ENCODE results near the gene CHAD. TPM values are rescaled to one million over a fixed set of nuclear protein-coding genes. Genes with fewer than 3 reads are reported as not detected.
A peak's percentile ranks its signal among the peaks of the same experiment; 100 is the strongest.

The CHAD gene
- total and polyA plus RNA-seq, 2 of the 13 experiments (the other 11 are each of a cell fraction or from before 2014, with no cell fraction given), result 1.4 TPM; not detected in 1

DNA sequence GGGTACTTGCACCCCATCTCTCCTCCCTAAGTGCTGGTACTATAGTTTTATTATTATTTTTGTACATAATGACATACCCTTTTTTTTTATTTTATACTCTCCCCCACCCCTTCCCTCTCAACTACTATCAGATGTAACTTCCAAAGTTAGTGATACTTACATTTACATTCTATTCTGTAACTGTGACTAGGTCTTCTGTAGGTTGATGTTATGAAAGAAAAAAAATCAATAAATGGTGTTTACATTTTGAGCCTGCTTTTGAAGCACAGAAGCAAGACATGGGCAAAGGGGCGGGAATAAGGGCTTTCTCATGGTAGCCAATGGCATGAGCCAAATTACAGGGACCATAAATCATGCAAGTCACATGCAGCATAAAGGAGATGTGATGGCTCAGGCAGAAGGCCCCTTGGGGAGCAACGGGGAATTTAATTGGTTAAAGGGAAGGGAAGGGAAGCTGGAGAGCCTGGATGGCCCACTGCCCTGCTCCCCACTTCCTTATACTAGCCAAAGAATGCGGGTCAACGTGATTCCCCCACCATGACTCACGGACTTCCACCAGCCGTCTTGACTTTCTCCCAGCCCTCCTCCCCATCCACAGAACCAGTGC, 45.0 kb downstream of the CHAD start (continued):
- TF ChIP-seq, protein P1, sequence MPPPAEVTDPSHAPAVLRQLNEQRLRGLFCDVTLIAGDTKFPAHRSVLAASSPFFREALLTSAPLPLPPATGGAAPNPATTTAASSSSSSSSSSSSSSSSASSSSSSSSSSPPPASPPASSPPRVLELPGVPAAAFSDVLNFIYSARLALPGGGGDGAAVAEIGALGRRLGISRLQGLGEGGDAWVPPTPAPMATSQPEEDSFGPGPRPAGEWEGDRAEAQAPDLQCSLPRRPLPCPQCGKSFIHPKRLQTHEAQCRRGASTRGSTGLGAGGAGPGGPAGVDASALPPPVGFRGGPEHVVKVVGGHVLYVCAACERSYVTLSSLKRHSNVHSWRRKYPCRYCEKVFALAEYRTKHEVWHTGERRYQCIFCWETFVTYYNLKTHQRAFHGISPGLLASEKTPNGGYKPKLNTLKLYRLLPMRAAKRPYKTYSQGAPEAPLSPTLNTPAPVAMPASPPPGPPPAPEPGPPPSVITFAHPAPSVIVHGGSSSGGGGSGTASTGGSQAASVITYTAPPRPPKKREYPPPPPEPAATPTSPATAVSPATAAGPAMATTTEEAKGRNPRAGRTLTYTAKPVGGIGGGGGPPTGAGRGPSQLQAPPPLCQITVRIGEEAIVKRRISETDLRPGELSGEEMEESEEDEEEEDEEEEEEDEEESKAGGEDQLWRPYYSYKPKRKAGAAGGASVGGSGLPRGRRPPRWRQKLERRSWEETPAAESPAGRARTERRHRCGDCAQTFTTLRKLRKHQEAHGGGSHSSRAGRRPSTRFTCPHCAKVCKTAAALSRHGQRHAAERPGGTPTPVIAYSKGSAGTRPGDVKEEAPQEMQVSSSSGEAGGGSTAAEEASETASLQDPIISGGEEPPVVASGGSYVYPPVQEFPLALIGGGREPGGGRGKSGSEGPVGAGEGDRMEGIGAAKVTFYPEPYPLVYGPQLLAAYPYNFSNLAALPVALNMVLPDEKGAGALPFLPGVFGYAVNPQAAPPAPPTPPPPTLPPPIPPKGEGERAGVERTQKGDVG (CRISPR knock-in tag; IDR thresholded peaks at IDR 0.05; ENCODE audit: borderline replicate concordance), result no peak
- TF ChIP-seq, protein P2, sequence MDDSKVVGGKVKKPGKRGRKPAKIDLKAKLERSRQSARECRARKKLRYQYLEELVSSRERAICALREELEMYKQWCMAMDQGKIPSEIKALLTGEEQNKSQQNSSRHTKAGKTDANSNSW (CRISPR knock-in tag; IDR thresholded peaks at IDR 0.05; ENCODE audit: borderline replicate concordance), result no peak
- TF ChIP-seq, protein P3, sequence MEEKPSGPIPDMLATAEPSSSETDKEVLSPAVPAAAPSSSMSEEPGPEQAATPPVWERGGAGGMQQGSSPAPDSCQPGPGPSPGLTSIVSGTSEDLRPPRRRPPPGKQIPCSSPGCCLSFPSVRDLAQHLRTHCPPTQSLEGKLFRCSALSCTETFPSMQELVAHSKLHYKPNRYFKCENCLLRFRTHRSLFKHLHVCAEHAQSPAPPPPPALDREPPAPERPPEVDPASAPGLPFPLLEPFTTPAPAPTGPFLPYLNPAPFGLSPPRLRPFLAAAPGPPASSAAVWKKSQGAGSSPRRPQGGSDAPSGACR (CRISPR knock-in tag; IDR thresholded peaks at IDR 0.05), result 0 out of 2 replicates have a peak, but pooled peaks have one; percentile 35
- TF ChIP-seq JUN (CRISPR knock-in tag; IDR thresholded peaks at IDR 0.05) (peak; percentile 50; the same call in 1 of the 2 replicates), SSRP1 (CRISPR knock-in tag; IDR thresholded peaks at IDR 0.05) (peak; percentile 38; the same call in 1 of the 2 replicates), ZNF317 (CRISPR knock-in tag; IDR thresholded peaks at IDR 0.05) (no peak; the same call in 1 of the 2 replicates), ZNF20 (CRISPR knock-in tag; IDR thresholded peaks at IDR 0.05) (no peak), HNRNPUL1 (IDR thresholded peaks at IDR 0.05; ENCODE audit: low read depth, low read length) (no peak), KDM2A (CRISPR knock-in tag; IDR thresholded peaks at IDR 0.05; ENCODE audit: borderline replicate concordance, low read depth) (no peak; the same call in 1 of the 2 replicates), RFX3 (CRISPR knock-in tag; IDR thresholded peaks at IDR 0.05) (no peak), DR1 (CRISPR knock-in tag; IDR thresholded peaks at IDR 0.05) (no peak), ZFP1 (CRISPR knock-in tag; IDR thresholded peaks at IDR 0.05) (no peak; the same call in 1 of the 2 replicates), SOX5 (CRISPR knock-in tag; IDR thresholded peaks at IDR 0.05; ENCODE audit: borderline replicate concordance) (peak; percentile 85)
- TF ChIP-seq, protein P4, sequence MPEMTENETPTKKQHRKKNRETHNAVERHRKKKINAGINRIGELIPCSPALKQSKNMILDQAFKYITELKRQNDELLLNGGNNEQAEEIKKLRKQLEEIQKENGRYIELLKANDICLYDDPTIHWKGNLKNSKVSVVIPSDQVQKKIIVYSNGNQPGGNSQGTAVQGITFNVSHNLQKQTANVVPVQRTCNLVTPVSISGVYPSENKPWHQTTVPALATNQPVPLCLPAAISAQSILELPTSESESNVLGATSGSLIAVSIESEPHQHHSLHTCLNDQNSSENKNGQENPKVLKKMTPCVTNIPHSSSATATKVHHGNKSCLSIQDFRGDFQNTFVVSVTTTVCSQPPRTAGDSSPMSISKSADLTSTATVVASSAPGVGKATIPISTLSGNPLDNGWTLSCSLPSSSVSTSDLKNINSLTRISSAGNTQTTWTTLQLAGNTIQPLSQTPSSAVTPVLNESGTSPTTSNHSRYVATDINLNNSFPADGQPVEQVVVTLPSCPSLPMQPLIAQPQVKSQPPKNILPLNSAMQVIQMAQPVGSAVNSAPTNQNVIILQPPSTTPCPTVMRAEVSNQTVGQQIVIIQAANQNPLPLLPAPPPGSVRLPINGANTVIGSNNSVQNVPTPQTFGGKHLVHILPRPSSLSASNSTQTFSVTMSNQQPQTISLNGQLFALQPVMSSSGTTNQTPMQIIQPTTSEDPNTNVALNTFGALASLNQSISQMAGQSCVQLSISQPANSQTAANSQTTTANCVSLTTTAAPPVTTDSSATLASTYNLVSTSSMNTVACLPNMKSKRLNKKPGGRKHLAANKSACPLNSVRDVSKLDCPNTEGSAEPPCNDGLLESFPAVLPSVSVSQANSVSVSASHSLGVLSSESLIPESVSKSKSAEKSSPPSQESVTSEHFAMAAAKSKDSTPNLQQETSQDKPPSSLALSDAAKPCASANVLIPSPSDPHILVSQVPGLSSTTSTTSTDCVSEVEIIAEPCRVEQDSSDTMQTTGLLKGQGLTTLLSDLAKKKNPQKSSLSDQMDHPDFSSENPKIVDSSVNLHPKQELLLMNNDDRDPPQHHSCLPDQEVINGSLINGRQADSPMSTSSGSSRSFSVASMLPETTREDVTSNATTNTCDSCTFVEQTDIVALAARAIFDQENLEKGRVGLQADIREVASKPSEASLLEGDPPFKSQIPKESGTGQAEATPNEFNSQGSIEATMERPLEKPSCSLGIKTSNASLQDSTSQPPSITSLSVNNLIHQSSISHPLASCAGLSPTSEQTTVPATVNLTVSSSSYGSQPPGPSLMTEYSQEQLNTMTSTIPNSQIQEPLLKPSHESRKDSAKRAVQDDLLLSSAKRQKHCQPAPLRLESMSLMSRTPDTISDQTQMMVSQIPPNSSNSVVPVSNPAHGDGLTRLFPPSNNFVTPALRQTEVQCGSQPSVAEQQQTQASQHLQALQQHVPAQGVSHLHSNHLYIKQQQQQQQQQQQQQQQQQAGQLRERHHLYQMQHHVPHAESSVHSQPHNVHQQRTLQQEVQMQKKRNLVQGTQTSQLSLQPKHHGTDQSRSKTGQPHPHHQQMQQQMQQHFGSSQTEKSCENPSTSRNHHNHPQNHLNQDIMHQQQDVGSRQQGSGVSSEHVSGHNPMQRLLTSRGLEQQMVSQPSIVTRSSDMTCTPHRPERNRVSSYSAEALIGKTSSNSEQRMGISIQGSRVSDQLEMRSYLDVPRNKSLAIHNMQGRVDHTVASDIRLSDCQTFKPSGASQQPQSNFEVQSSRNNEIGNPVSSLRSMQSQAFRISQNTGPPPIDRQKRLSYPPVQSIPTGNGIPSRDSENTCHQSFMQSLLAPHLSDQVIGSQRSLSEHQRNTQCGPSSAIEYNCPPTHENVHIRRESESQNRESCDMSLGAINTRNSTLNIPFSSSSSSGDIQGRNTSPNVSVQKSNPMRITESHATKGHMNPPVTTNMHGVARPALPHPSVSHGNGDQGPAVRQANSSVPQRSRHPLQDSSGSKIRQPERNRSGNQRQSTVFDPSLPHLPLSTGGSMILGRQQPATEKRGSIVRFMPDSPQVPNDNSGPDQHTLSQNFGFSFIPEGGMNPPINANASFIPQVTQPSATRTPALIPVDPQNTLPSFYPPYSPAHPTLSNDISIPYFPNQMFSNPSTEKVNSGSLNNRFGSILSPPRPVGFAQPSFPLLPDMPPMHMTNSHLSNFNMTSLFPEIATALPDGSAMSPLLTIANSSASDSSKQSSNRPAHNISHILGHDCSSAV (CRISPR knock-in tag; IDR thresholded peaks at IDR 0.05; ENCODE audit: borderline replicate concordance), result no peak
- TF ChIP-seq, protein P5, sequence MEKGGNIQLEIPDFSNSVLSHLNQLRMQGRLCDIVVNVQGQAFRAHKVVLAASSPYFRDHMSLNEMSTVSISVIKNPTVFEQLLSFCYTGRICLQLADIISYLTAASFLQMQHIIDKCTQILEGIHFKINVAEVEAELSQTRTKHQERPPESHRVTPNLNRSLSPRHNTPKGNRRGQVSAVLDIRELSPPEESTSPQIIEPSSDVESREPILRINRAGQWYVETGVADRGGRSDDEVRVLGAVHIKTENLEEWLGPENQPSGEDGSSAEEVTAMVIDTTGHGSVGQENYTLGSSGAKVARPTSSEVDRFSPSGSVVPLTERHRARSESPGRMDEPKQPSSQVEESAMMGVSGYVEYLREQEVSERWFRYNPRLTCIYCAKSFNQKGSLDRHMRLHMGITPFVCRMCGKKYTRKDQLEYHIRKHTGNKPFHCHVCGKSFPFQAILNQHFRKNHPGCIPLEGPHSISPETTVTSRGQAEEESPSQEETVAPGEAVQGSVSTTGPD (CRISPR knock-in tag; IDR thresholded peaks at IDR 0.05), result 0 out of 2 replicates have a peak, but pooled peaks have one; percentile 42
